Aorta (tissue), 5 donors: ENCODE measurements around the gene LRP1B. TPM values are rescaled to one million over a fixed set of nuclear protein-coding genes. Genes with fewer than 3 reads are reported as not detected.

Experiments
- ATAC-seq: fragments of 200-7000 bp; cut with Tn5 transposase; one replicate; pipeline ENCODE4 v1.9.1; 2022; ENCODE audit warnings: moderate library complexity; ENCODE audit not compliant: low FRiP score
- DNase-seq, 2 donors: peaks; one replicate each; pipeline ENCODE4 v3.0.0-alpha.2; 2020
- H3K27ac ChIP-seq, 2 donors: one replicate each; pipeline ENCODE4 v1.5.1; 2013; ENCODE audit warnings: low read length in 2 of 2, mild to moderate bottlenecking in 2 of 2, moderate library complexity in 2 of 2, control low read depth in 1 of 2, inconsistent platforms in 1 of 2, low read depth in 1 of 2
- H3K27me3 ChIP-seq, 2 donors: one replicate each; pipeline ENCODE4 v1.6.1; 2013; ENCODE audit warnings: control low read depth in 1 of 2, low read length in 1 of 2, mild to moderate bottlenecking in 1 of 2, moderate library complexity in 1 of 2; ENCODE audit not compliant: insufficient read depth in 2 of 2, control insufficient read depth in 1 of 2
- H3K36me3 ChIP-seq, 2 donors: one replicate each; pipeline ENCODE4 v1.6.1; 2013; ENCODE audit warnings: control low read depth in 1 of 2, low read length in 1 of 2, mild to moderate bottlenecking in 1 of 2; ENCODE audit not compliant: insufficient read depth in 2 of 2, control insufficient read depth in 1 of 2
- H3K4me1 ChIP-seq, 2 donors: one replicate each; pipeline ENCODE4 v1.6.1; 2013; ENCODE audit warnings: low read length in 2 of 2, control low read depth in 1 of 2, mild to moderate bottlenecking in 1 of 2, moderate library complexity in 1 of 2; ENCODE audit not compliant: insufficient read depth in 2 of 2, control insufficient read depth in 1 of 2
- H3K4me3 ChIP-seq, 2 donors: one replicate each; pipeline ENCODE4 v1.5.1; 2013; ENCODE audit warnings: low read length in 2 of 2, control low read depth in 1 of 2, mild to moderate bottlenecking in 1 of 2
- H3K9me3 ChIP-seq: one replicate; pipeline ENCODE4 v1.6.1; 2013; ENCODE audit warnings: mild to moderate bottlenecking, low read length; ENCODE audit not compliant: control insufficient read depth
- WGBS, 2 donors: extraction: QIAGEN DNeasy Blood & Tissue Kit; methylation state at CpG; one replicate each; pipeline ENCODE4 v1.1.7; 2013; 5-methylcytosine and 5-hydroxymethylcytosine counted together
- intact Hi-C, 2 donors: fragments of 100-400 bp; cut with DNase I; formaldehyde crosslinking; loops; one replicate each; pipeline versions ENCODE4 v1.14.2 to v1.15.0; 2022
- polyA plus RNA-seq, 2 donors: library from polyadenylated mRNA; stranded (reverse); fragments of 200-250 nt; gene quantifications; one replicate each; pipeline ENCODE4 v1.2.3, GENCODE V29; 2013
- total RNA-seq, 2 donors: library from RNA; stranded (reverse); fragmentation: NEBNext Ultra II Directional; extraction: Animal tissue kit (Norgen Biotek cat#: 25700); gene quantifications; one replicate each; pipeline ENCODE4 v1.2.1, GENCODE V29; 2021
- donor health status: healthy with polysubstance abuse.
- donor health status: Bipolar disorder and iron deficiency.
- donor health status: DM: no; HTN: no; CAD: no.
- donor health status: DM: no; HTN: no; CAD: no.
- donor health status: DM: yes; HTN: yes; CAD: no.

LRP1B gene
- total and polyA plus RNA-seq, 4 donors = 0.33 to 0.94 TPM; not detected in 2

GRCh38 chr2:140383781-140384180 lies 1747.0 kb downstream of the LRP1B start:
- no peaks in the 10 kb centered on the region for H3K36me3 ChIP-seq
- WGBS, 2 donors = 50% methylated on average over 4 of the region's 4 CpGs
- no peaks in the 10 kb centered on the region for H3K4me1 ChIP-seq
- H3K27me3 ChIP-seq = no peaks in the 10 kb centered on the region
- DNase-seq (no peak), ATAC-seq (no peak)
- H3K9me3 ChIP-seq = no peaks in the 10 kb centered on the region
- no peak overlapping the region for H3K4me3 ChIP-seq
- intact Hi-C loops = no loop called here
- H3K27ac ChIP-seq = no peak overlapping the region

GRCh38 chr2:140376686-140377085 lies 1754.1 kb downstream of the LRP1B start:
- Histone ChIP-seq H3K27ac (no peak overlapping the region), H3K36me3 (no peaks in the 10 kb centered on the region), H3K9me3 (no peaks in the 10 kb centered on the region), H3K4me3 (no peak overlapping the region), H3K27me3 (no peaks in the 10 kb centered on the region), H3K4me1 (no peaks in the 10 kb centered on the region)
- ATAC-seq = no peak
- intact Hi-C loops = no loop called here
- WGBS, 2 donors = 96 to 99% methylated on average over 5 of the region's 5 CpGs
- DNase-seq = no peak

GRCh38 chr2:140363131-140363530 lies 1767.7 kb downstream of the LRP1B start:
- Histone ChIP-seq H3K4me1 (no peaks in the 10 kb centered on the region), H3K4me3 (no peak overlapping the region), H3K9me3 (no peaks in the 10 kb centered on the region), H3K36me3 (no peaks in the 10 kb centered on the region), H3K27me3 (no peaks in the 10 kb centered on the region), H3K27ac (no peak overlapping the region)
- intact Hi-C loops = no loop called here
- 81% methylated on average over 1 of the region's 1 CpG for WGBS, 2 donors
- no peak for ATAC-seq
- DNase-seq = no peak

GRCh38 chr2:140362361-140362760 lies 1768.5 kb downstream of the LRP1B start:
- Histone ChIP-seq H3K4me1 (no peaks in the 10 kb centered on the region), H3K27me3 (no peaks in the 10 kb centered on the region), H3K36me3 (no peaks in the 10 kb centered on the region), H3K27ac (no peak overlapping the region), H3K4me3 (no peak overlapping the region), H3K9me3 (no peaks in the 10 kb centered on the region)
- DNase-seq (no peak), ATAC-seq (no peak)
- WGBS, 2 donors = 97 to 100% methylated on average over 1 of the region's 1 CpG
- intact Hi-C loops = no loop called here

GRCh38 chr2:140359056-140359771 lies 1771.6 kb downstream of the LRP1B start:
- Histone ChIP-seq H3K36me3 (no peaks in the 10 kb centered on the region), H3K4me1 (no peaks in the 10 kb centered on the region), H3K4me3 (no peak overlapping the region), H3K27ac (no peak overlapping the region), H3K27me3 (no peaks in the 10 kb centered on the region), H3K9me3 (no peaks in the 10 kb centered on the region)
- no peak for ATAC-seq
- intact Hi-C loops = no loop called here
- WGBS, 2 donors = 67 to 73% methylated on average over 2 of the region's 2 CpGs
- DNase-seq = no peak

GRCh38 chr2:140356697-140357096 lies 1774.1 kb downstream of the LRP1B start:
- Histone ChIP-seq H3K36me3 (no peaks in the 10 kb centered on the region), H3K9me3 (no peaks in the 10 kb centered on the region), H3K27ac (no peak overlapping the region), H3K4me1 (no peaks in the 10 kb centered on the region), H3K4me3 (no peak overlapping the region), H3K27me3 (no peaks in the 10 kb centered on the region)
- no peak for ATAC-seq
- no peak for DNase-seq
- intact Hi-C loops = no loop called here
- WGBS, 2 donors = 95 to 99% methylated on average over 1 of the region's 1 CpG

GRCh38 chr2:140355511-140356090 lies 1775.2 kb downstream of the LRP1B start:
- 55 to 58% methylated on average over 2 of the region's 2 CpGs for WGBS, 2 donors
- Histone ChIP-seq H3K4me1 (no peaks in the 10 kb centered on the region), H3K27ac (no peak overlapping the region), H3K27me3 (no peaks in the 10 kb centered on the region), H3K36me3 (no peaks in the 10 kb centered on the region), H3K9me3 (no peaks in the 10 kb centered on the region), H3K4me3 (no peak overlapping the region)
- ATAC-seq (no peak), DNase-seq (no peak)
- intact Hi-C loops = no loop called here

GRCh38 chr2:140354544-140354943 lies 1776.3 kb downstream of the LRP1B start:
- intact Hi-C loops = no loop called here
- Histone ChIP-seq H3K4me3 (no peak overlapping the region), H3K4me1 (no peaks in the 10 kb centered on the region), H3K36me3 (no peaks in the 10 kb centered on the region), H3K27ac (no peak overlapping the region), H3K9me3 (no peaks in the 10 kb centered on the region), H3K27me3 (no peaks in the 10 kb centered on the region)
- DNase-seq (no peak), ATAC-seq (no peak)
- WGBS, 2 donors = 85 to 90% methylated on average over 2 of the region's 2 CpGs

- intact Hi-C loops = no loop called here
- Histone ChIP-seq H3K4me1 (no peaks in the 10 kb centered on the region), H3K36me3 (no peaks in the 10 kb centered on the region), H3K4me3 (no peak overlapping the region), H3K27me3 (no peaks in the 10 kb centered on the region), H3K27ac (no peak overlapping the region), H3K9me3 (no peaks in the 10 kb centered on the region)
- DNase-seq = no peak
- WGBS, 2 donors = 45 to 46% methylated on average over 2 of the region's 2 CpGs
- ATAC-seq = no peak
Observed at GRCh38 chr2:140353541-140353940, 1777.3 kb downstream of the LRP1B start.
